ENCODE data around the gene DLG2. TPM values are rescaled to one million over a fixed set of nuclear protein-coding genes. Genes with fewer than 3 reads are reported as not detected.

DLG2 gene
- total RNA-seq, 4 donors from 2014 or later, result 11.0 to 34.2 (median 19.8) TPM

- no peaks in the 10 kb centered on the region for H3K36me3 ChIP-seq
- no peak for TF ChIP-seq POLR2A (IDR thresholded peaks at IDR 0.05)
- TF ChIP-seq CTCF (IDR thresholded peaks at IDR 0.05), result no peak
- no peak for TF ChIP-seq EP300 (IDR thresholded peaks at IDR 0.05)
- TF ChIP-seq POLR2AphosphoS5 (IDR thresholded peaks at IDR 0.05), result no peak
- no peaks in the 10 kb centered on the region for H3K27me3 ChIP-seq
- 74 to 95% methylated on average over 3 of the region's 3 CpGs for WGBS, 2 donors (ENCODE audit: low coverage in 1 of 2)
- no peak for ATAC-seq
- H3K4me1 ChIP-seq, result no peaks in the 10 kb centered on the region
- H3K27ac ChIP-seq, result no peak overlapping the region
- H3K9me3 ChIP-seq, result no peaks in the 10 kb centered on the region
- H3K4me3 ChIP-seq, result no peak overlapping the region
Measured at GRCh38 chr11:84419616-84420015, 1207.5 kb downstream of the DLG2 start.

DNA sequence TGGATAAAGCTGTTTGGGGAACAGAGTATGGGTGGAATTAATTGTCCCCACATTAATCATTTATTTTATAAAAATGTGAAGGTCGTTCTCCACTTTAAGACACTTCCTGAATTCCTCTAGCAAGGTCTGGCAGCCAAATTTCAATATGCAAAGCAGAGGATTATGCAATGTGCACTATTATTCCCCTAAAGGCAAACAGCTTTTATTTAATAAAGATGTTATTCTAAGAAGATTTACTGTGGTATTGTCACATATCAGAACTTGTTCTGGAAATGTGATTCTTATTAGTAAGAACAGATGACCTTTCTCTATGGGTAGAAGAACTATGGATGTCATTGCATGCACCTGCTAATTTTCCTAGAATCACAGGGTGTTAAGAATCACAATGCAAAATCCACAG lies 1212.2 kb downstream of the DLG2 start:
- Histone ChIP-seq H3K27me3 (no peaks in the 10 kb centered on the region), H3K4me3 (no peak overlapping the region), H3K4me1 (no peaks in the 10 kb centered on the region), H3K9me3 (no peaks in the 10 kb centered on the region), H3K27ac (no peak overlapping the region), H3K36me3 (no peaks in the 10 kb centered on the region)
- WGBS, 2 donors (ENCODE audit: low coverage in 1 of 2), result 20 to 25% methylated on average over 1 of the region's 1 CpG
- TF ChIP-seq POLR2AphosphoS5 (IDR thresholded peaks at IDR 0.05), result no peak
- TF ChIP-seq POLR2A (IDR thresholded peaks at IDR 0.05), result no peak
- no peak for TF ChIP-seq EP300 (IDR thresholded peaks at IDR 0.05)
- TF ChIP-seq CTCF (IDR thresholded peaks at IDR 0.05), result no peak
- ATAC-seq, result no peak

- Histone ChIP-seq H3K27ac (no peak overlapping the region), H3K4me1 (no peaks in the 10 kb centered on the region), H3K4me3 (no peak overlapping the region), H3K36me3 (no peaks in the 10 kb centered on the region), H3K27me3 (no peaks in the 10 kb centered on the region), H3K9me3 (no peaks in the 10 kb centered on the region)
- ATAC-seq, result no peak
- TF ChIP-seq CTCF (IDR thresholded peaks at IDR 0.05) (no peak), EP300 (IDR thresholded peaks at IDR 0.05) (no peak), POLR2AphosphoS5 (IDR thresholded peaks at IDR 0.05) (no peak), POLR2A (IDR thresholded peaks at IDR 0.05) (no peak)
Measured at GRCh38 chr11:84413549-84413948, 1213.6 kb downstream of the DLG2 start.

- Histone ChIP-seq H3K27me3 (no peaks in the 10 kb centered on the region), H3K36me3 (no peaks in the 10 kb centered on the region), H3K9me3 (no peaks in the 10 kb centered on the region), H3K4me1 (no peaks in the 10 kb centered on the region), H3K27ac (no peak overlapping the region), H3K4me3 (no peak overlapping the region)
- no peak for ATAC-seq
- TF ChIP-seq POLR2A (IDR thresholded peaks at IDR 0.05) (no peak), EP300 (IDR thresholded peaks at IDR 0.05) (no peak), CTCF (IDR thresholded peaks at IDR 0.05) (no peak), POLR2AphosphoS5 (IDR thresholded peaks at IDR 0.05) (no peak)
Measured at GRCh38 chr11:84412862-84413261, 1214.3 kb downstream of the DLG2 start.

- H3K9me3 ChIP-seq, result no peaks in the 10 kb centered on the region
- H3K4me1 ChIP-seq, result no peaks in the 10 kb centered on the region
- no peak for TF ChIP-seq EP300 (IDR thresholded peaks at IDR 0.05)
- no peak for TF ChIP-seq POLR2AphosphoS5 (IDR thresholded peaks at IDR 0.05)
- no peak for TF ChIP-seq POLR2A (IDR thresholded peaks at IDR 0.05)
- no peak overlapping the region for H3K4me3 ChIP-seq
- ATAC-seq, result no peak
- H3K27ac ChIP-seq, result no peak overlapping the region
- no peaks in the 10 kb centered on the region for H3K36me3 ChIP-seq
- WGBS, 2 donors (ENCODE audit: low coverage in 1 of 2), result 81 to 100% methylated on average over 1 to 3 of the region's 3 CpGs
- no peaks in the 10 kb centered on the region for H3K27me3 ChIP-seq
Measured at GRCh38 chr11:84408946-84409411, 1218.2 kb downstream of the DLG2 start.
